H9 (cell line): ENCODE results near the gene CNGA4. TPM values are rescaled to one million over a fixed set of nuclear protein-coding genes. Genes with fewer than 3 reads are reported as not detected.

Experiments
- DNase-seq: peaks from one replicate; pipeline ENCODE4 v3.0.0-alpha.2; 2017
- H2AFZ ChIP-seq: one replicate; pipeline ENCODE4 v1.6.1; 2013; ENCODE audit warnings: mild to moderate bottlenecking, low read length, control low read depth, moderate library complexity
- H2AK5ac ChIP-seq: 2 replicates; pipeline ENCODE4 v1.6.1; 2013; ENCODE audit warnings: low read length, control low read depth, mixed read lengths; ENCODE audit not compliant: insufficient read length
- H2BK120ac ChIP-seq: one replicate; pipeline ENCODE4 v1.6.1; 2013; ENCODE audit warnings: low read depth, mild to moderate bottlenecking, low read length, control low read depth, inconsistent platforms; ENCODE audit not compliant: poor library complexity, severe bottlenecking
- H2BK12ac ChIP-seq: 2 replicates; pipeline ENCODE4 v1.6.1; 2013; ENCODE audit warnings: low read length, control low read depth, mixed read lengths, low read depth; ENCODE audit not compliant: insufficient read length
- H2BK15ac ChIP-seq: 2 replicates; pipeline ENCODE4 v1.6.1; 2013; ENCODE audit warnings: low read depth, low read length, control low read depth
- H2BK20ac ChIP-seq: one replicate; pipeline ENCODE4 v1.6.1; 2013; ENCODE audit warnings: low read depth, mild to moderate bottlenecking, low read length, control low read depth, inconsistent platforms; ENCODE audit not compliant: poor library complexity, severe bottlenecking
- H2BK5ac ChIP-seq: 2 replicates; pipeline ENCODE4 v1.6.1; 2013; ENCODE audit warnings: low read length, control low read depth, mixed read lengths; ENCODE audit not compliant: insufficient read length
- H3K14ac ChIP-seq: 2 replicates; pipeline ENCODE4 v1.6.1; 2013; ENCODE audit warnings: low read length, control low read depth; ENCODE audit not compliant: insufficient read depth
- H3K18ac ChIP-seq: 2 replicates; pipeline ENCODE4 v1.6.1; 2013; ENCODE audit warnings: low read depth, mild to moderate bottlenecking, mixed read lengths, low read length, control low read depth; ENCODE audit not compliant: insufficient read length
- H3K23ac ChIP-seq: 2 replicates; pipeline ENCODE4 v1.6.1; 2013; ENCODE audit warnings: low read length, control low read depth, mixed read lengths, low read depth; ENCODE audit not compliant: insufficient read length
- H3K23me2 ChIP-seq: 2 replicates; pipeline ENCODE4 v1.6.1; 2013; ENCODE audit warnings: low read depth, mild to moderate bottlenecking, mixed read lengths, low read length, control low read depth; ENCODE audit not compliant: insufficient read length, poor library complexity, severe bottlenecking
- H3K27ac ChIP-seq: 2 replicates; pipeline ENCODE4 v1.5.1; 2013; ENCODE audit warnings: low read length, control low read depth, mixed read lengths, low read depth; ENCODE audit not compliant: insufficient read length
- H3K27me3 ChIP-seq: 2 replicates; pipeline ENCODE4 v1.6.1; 2013; ENCODE audit warnings: low read length, control low read depth, inconsistent platforms; ENCODE audit not compliant: insufficient read depth
- H3K4ac ChIP-seq: 2 replicates; pipeline ENCODE4 v1.6.1; 2013; ENCODE audit warnings: low read depth, mild to moderate bottlenecking, control low read depth, inconsistent platforms, low read length, moderate library complexity
- H3K4me1 ChIP-seq: 2 replicates; pipeline ENCODE4 v1.6.1; 2013; ENCODE audit warnings: low read length, control low read depth, inconsistent platforms; ENCODE audit not compliant: insufficient read depth
- H3K4me2 ChIP-seq: 2 replicates; pipeline ENCODE4 v1.6.1; 2013; ENCODE audit warnings: low read length, control low read depth, mixed read lengths; ENCODE audit not compliant: insufficient read length, insufficient read depth
- H3K56ac ChIP-seq: 2 replicates; pipeline ENCODE4 v1.6.1; 2013; ENCODE audit warnings: low read depth, mild to moderate bottlenecking, mixed read lengths, low read length, control low read depth; ENCODE audit not compliant: insufficient read length
- H3K79me1 ChIP-seq: 2 replicates; pipeline ENCODE4 v1.6.1; 2013; ENCODE audit warnings: low read depth, mild to moderate bottlenecking, moderate library complexity, low read length, control low read depth, inconsistent platforms; ENCODE audit not compliant: insufficient read depth, poor library complexity, severe bottlenecking
- H3K79me2 ChIP-seq: 2 replicates; pipeline ENCODE4 v1.6.1; 2013; ENCODE audit warnings: low read length, control low read depth, inconsistent platforms; ENCODE audit not compliant: insufficient read depth
- H3K9ac ChIP-seq: 2 replicates; pipeline ENCODE4 v1.6.1; 2013; ENCODE audit warnings: low read length, control low read depth, mixed read lengths; ENCODE audit not compliant: insufficient read length; ENCODE audit errors: extremely low read depth
- H3K9me3 ChIP-seq: one replicate; pipeline ENCODE4 v1.6.1; 2013; ENCODE audit warnings: low read depth, low read length, inconsistent platforms; ENCODE audit not compliant: control insufficient read depth
- H3T11ph ChIP-seq: one replicate; pipeline ENCODE4 v1.6.1; 2013; ENCODE audit warnings: mild to moderate bottlenecking, low read length, control low read depth, inconsistent platforms
- H4K20me1 ChIP-seq: one replicate; pipeline ENCODE4 v1.6.1; 2013; ENCODE audit not compliant: control insufficient read depth, insufficient read length, insufficient read depth
- H4K5ac ChIP-seq: 2 replicates; pipeline ENCODE4 v1.6.1; 2013; ENCODE audit warnings: low read depth, mild to moderate bottlenecking, mixed read lengths, low read length, control low read depth; ENCODE audit not compliant: insufficient read length
- H4K8ac ChIP-seq: replicated peaks from 2 replicates; pipeline ENCODE4 v1.6.1; 2013; ENCODE audit warnings: low read length, control low read depth, mixed read lengths, low read depth; ENCODE audit not compliant: insufficient read length
- H4K91ac ChIP-seq: 2 replicates; pipeline ENCODE4 v1.6.1; 2013; ENCODE audit warnings: low read depth, mild to moderate bottlenecking, moderate library complexity, mixed read lengths, low read length, control low read depth; ENCODE audit not compliant: insufficient read length
- H3K27ac Mint-ChIP-seq, 3 experiments: 2 replicates in 2 of 3; 3 replicates in 1 of 3; pipeline ENCODE4 v1.8.0; 2020 to 2021; ENCODE audit warnings: mixed read lengths in 3 of 3, mild to moderate bottlenecking in 1 of 3, moderate library complexity in 1 of 3
- H3K27me3 Mint-ChIP-seq: 2 replicates; pipeline ENCODE4 v1.8.0; 2021; ENCODE audit warnings: low read depth, mild to moderate bottlenecking, moderate library complexity, mixed read lengths
- H3K36me3 Mint-ChIP-seq, 3 experiments: 2 replicates in 2 of 3; 3 replicates in 1 of 3; pipeline ENCODE4 v1.8.0; 2020 to 2021; ENCODE audit warnings: low read depth in 3 of 3, mixed read lengths in 3 of 3; ENCODE audit not compliant: insufficient read depth in 1 of 3
- H3K4me1 Mint-ChIP-seq, 2 experiments: 2 replicates each; pipeline ENCODE4 v1.8.0; 2020; ENCODE audit warnings: mixed read lengths in 2 of 2
- H3K4me3 Mint-ChIP-seq, 2 experiments: 2 replicates in 1 of 2; 3 replicates in 1 of 2; pipeline ENCODE4 v1.8.0; 2020 to 2021; ENCODE audit warnings: mild to moderate bottlenecking in 2 of 2, mixed read lengths in 2 of 2, moderate library complexity in 1 of 2
- H3K9me3 Mint-ChIP-seq, 2 experiments: 2 replicates in 1 of 2; 3 replicates in 1 of 2; pipeline ENCODE4 v1.8.0; 2020; ENCODE audit warnings: mild to moderate bottlenecking in 2 of 2, mixed read lengths in 2 of 2, moderate library complexity in 1 of 2
- CTCF ChIP-seq: fragments of 200-600 bp; sonication (generic); conservative IDR thresholded peaks from 3 replicates; pipeline ENCODE4 v1.8.0; 2021; ENCODE audit warnings: antibody characterized with exemption, mild to moderate bottlenecking
- WGBS: extraction: QIAGEN DNeasy Blood & Tissue Kit; methylation state at CpG from one replicate; pipeline ENCODE4 v1.1.7; 2013; ENCODE audit warnings: missing lambda C conversion rate, low lambda C conversion rate, mixed read lengths; ENCODE audit not compliant: insufficient read length; ENCODE audit errors: extremely low coverage; 5-methylcytosine and 5-hydroxymethylcytosine counted together
- total RNA-seq: library from RNA; stranded (reverse); gene quantifications from 2 replicates; pipeline ENCODE4 v1.2.1, GENCODE V29; 2021

Gene CNGA4
- total RNA-seq, 1 experiment from 2014 or later = 0.11 TPM

- no peak overlapping the region for H3T11ph ChIP-seq
- Mint-ChIP-seq H3K27me3 (no peaks in the 10 kb centered on the region), H3K4me3 (no peak overlapping the region), H3K9me3 (no peaks in the 10 kb centered on the region), H3K27ac (no peak overlapping the region), H3K36me3 (peaks cover 0 to 5% (median 0%) of the 10 kb centered on the region in 3 experiments; a peak in 2 of 7 replicates), H3K4me1 (peaks cover 8% of the 10 kb centered on the region in 2 experiments)
- no peak overlapping the region for H2BK12ac ChIP-seq
- H3K23ac ChIP-seq = no peak overlapping the region
- H2BK120ac ChIP-seq = no peak overlapping the region
- H4K20me1 ChIP-seq = no peaks in the 10 kb centered on the region
- H3K18ac ChIP-seq = no peak overlapping the region
- H2AK5ac ChIP-seq = no peak overlapping the region
- no peak overlapping the region for H2AFZ ChIP-seq
- no peaks in the 10 kb centered on the region for H3K23me2 ChIP-seq
- no peak overlapping the region for H2BK15ac ChIP-seq
- no peak overlapping the region for H3K56ac ChIP-seq
- no peak overlapping the region for H3K4me2 ChIP-seq
- no peaks in the 10 kb centered on the region for H3K9me3 ChIP-seq
- H3K27ac ChIP-seq = no peak overlapping the region
- no peak overlapping the region for H4K5ac ChIP-seq
- no peaks in the 10 kb centered on the region for H3K79me2 ChIP-seq
- H4K8ac ChIP-seq = no peak overlapping the region
- TF ChIP-seq CTCF = no peak
- H2BK20ac ChIP-seq = no peak overlapping the region
- H3K79me1 ChIP-seq = no peaks in the 10 kb centered on the region
- H2BK5ac ChIP-seq = no peak overlapping the region
- no peak overlapping the region for H4K91ac ChIP-seq
- H3K14ac ChIP-seq = no peak overlapping the region
- peaks cover 3% of the 10 kb centered on the region; the same call in 1 of the 2 replicates for H3K4me1 ChIP-seq
- H3K9ac ChIP-seq = no peak overlapping the region
- no peaks in the 10 kb centered on the region for H3K27me3 ChIP-seq
- no peak overlapping the region for H3K4ac ChIP-seq
- WGBS = no CpG with 5 or more reads among the region's 1 CpG
- no peak for DNase-seq
Measured at GRCh38 chr11:6202041-6202440, 36.8 kb upstream of the CNGA4 start.
